ENCODE measurements around the gene BRIP1. TPM values are rescaled to one million over a fixed set of nuclear protein-coding genes. Genes with fewer than 3 reads are reported as not detected.

Gene BRIP1
- total RNA-seq, 2 donors from 2014 or later: 0.14 TPM

DNA sequence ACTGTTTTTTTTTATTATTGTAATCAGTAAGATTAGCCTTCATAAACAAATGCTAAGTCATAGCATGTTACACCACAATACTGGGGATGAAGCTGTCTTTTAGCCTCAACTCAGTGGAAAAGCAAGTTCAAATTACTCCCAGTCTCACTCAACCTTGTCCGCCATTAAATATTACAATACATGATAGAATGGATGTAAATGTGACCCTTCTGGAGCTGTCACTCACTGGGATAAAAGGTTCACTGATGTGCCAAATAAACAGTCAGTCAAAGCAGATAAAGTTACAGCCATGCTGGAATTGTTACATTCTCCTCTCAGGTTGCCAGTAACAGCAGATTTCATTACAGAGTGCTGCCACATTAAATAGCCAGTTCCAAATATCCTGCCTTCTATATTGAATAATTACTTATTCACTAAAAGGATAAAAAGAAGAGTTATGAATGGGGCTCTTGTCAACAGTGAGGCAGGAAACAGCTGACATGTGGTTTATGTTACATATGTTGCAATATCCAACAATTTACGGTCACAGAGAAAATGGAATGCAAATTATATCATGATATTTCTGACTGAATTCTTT is 53.4 kb downstream of the BRIP1 start:
- DNase-seq (ENCODE audit: low spot score) (no peak), ATAC-seq (ENCODE audit: insufficient number of reproducible peaks, low FRiP score, low read depth) (no peak)
- TF ChIP-seq, protein P1, sequence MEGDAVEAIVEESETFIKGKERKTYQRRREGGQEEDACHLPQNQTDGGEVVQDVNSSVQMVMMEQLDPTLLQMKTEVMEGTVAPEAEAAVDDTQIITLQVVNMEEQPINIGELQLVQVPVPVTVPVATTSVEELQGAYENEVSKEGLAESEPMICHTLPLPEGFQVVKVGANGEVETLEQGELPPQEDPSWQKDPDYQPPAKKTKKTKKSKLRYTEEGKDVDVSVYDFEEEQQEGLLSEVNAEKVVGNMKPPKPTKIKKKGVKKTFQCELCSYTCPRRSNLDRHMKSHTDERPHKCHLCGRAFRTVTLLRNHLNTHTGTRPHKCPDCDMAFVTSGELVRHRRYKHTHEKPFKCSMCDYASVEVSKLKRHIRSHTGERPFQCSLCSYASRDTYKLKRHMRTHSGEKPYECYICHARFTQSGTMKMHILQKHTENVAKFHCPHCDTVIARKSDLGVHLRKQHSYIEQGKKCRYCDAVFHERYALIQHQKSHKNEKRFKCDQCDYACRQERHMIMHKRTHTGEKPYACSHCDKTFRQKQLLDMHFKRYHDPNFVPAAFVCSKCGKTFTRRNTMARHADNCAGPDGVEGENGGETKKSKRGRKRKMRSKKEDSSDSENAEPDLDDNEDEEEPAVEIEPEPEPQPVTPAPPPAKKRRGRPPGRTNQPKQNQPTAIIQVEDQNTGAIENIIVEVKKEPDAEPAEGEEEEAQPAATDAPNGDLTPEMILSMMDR (IDR thresholded peaks at IDR 0.05): no peak
- no peaks in the 10 kb centered on the region for H3K9me3 ChIP-seq
- H3K36me3 ChIP-seq: no peaks in the 10 kb centered on the region
- no peak overlapping the region for H3K27ac ChIP-seq
- H3K4me3 ChIP-seq: no peak overlapping the region
- no peaks in the 10 kb centered on the region for H3K4me1 ChIP-seq (ENCODE audit: control insufficient read depth in 1 of 2, low read depth in 2 of 2)
- H3K27me3 ChIP-seq (replicated peaks; ENCODE audit: insufficient read depth): no peaks in the 10 kb centered on the region

DNA sequence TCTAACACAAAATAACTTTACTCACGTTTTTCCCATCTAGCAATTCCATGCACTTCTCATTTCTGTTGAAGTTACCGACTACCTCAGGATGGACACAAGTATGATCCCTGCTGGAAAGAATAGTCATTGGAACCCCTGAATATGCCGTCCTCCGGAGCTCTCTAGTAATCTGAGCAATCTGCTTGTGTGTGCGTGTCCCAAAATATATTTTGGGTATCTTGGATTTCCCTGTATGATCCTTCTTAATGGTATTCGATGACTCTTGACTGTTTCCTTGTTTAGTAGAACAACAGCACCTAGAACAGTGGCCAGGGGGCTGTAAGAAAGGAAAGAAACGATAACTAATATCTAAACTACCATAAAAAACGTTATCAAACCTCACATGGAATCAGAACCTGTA is 54.9 kb downstream of the BRIP1 start:
- no peaks in the 10 kb centered on the region for H3K27me3 ChIP-seq (replicated peaks; ENCODE audit: insufficient read depth)
- H3K9me3 ChIP-seq: no peaks in the 10 kb centered on the region
- no peak overlapping the region for H3K27ac ChIP-seq
- ATAC-seq (ENCODE audit: insufficient number of reproducible peaks, low FRiP score, low read depth) (no peak), DNase-seq (ENCODE audit: low spot score) (no peak)
- H3K4me3 ChIP-seq: no peak overlapping the region
- H3K36me3 ChIP-seq: no peaks in the 10 kb centered on the region
- no peaks in the 10 kb centered on the region for H3K4me1 ChIP-seq (ENCODE audit: control insufficient read depth in 1 of 2, low read depth in 2 of 2)
- TF ChIP-seq, protein P1 (IDR thresholded peaks at IDR 0.05): no peak

DNA sequence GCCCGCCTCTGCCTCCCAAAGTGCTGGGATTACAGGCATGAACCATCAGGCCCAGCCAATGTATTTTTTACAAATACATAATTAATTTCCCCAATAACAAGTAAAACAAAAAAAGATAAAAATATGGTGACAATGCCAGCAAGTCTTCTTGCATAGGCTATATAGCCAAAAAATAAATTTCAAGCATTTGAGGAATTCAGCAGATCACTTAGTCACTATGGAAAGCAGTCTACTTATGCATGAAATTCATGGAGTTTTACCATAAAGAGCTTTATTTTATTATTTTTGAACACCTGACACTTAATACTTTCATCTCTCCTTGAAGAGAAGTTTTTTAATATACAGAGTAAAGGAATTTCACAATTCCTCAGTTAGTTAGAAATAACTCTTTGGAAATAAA is 56.4 kb downstream of the BRIP1 start:
- H3K27me3 ChIP-seq (replicated peaks; ENCODE audit: insufficient read depth): no peaks in the 10 kb centered on the region
- DNase-seq (ENCODE audit: low spot score) (no peak), ATAC-seq (ENCODE audit: insufficient number of reproducible peaks, low FRiP score, low read depth) (no peak)
- TF ChIP-seq, protein P1 (IDR thresholded peaks at IDR 0.05): no peak
- H3K4me3 ChIP-seq: no peak overlapping the region
- no peak overlapping the region for H3K27ac ChIP-seq
- no peaks in the 10 kb centered on the region for H3K36me3 ChIP-seq
- H3K9me3 ChIP-seq: no peaks in the 10 kb centered on the region
- no peaks in the 10 kb centered on the region for H3K4me1 ChIP-seq (ENCODE audit: control insufficient read depth in 1 of 2, low read depth in 2 of 2)

DNA sequence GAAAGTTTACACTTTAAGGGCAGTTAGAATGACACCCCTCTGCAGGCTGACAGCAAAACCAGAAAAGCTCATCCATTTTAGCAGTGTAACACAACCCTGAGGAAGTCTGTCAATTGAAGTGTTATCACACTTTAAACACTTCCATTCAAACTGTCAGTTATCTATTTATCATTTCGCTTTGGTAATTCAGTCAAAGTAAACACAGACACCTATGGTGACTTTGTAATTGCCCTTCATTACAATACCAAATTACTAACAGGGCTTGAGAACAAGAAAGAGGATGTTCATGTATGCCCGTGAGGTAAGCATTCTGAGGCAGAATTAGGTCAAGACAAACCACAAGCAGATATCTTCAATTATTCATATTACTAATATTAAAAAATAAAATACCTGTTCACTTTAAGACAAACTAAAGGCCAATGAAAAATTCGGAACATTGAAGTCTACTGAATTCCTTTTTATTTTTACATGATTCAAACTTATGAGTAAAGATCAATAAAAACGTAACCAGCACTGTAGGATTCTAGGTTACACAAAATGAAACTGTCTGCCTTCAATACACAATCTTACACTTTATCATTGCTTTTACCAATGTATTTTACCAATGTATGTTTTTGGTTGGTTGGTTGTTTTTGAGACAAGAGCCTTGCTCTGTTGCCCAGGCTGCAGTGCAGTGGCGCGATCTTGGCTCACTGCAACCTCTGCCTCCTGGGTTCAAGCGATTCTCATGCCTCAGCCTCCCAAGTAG is 57.1 kb downstream of the BRIP1 start:
- Histone ChIP-seq H3K9me3 (no peaks in the 10 kb centered on the region), H3K27ac (no peak overlapping the region), H3K36me3 (no peaks in the 10 kb centered on the region), H3K4me1 (ENCODE audit: control insufficient read depth in 1 of 2, low read depth in 2 of 2) (no peaks in the 10 kb centered on the region), H3K27me3 (replicated peaks; ENCODE audit: insufficient read depth) (no peaks in the 10 kb centered on the region), H3K4me3 (no peak overlapping the region)
- TF ChIP-seq, protein P1 (IDR thresholded peaks at IDR 0.05): no peak
- DNase-seq (ENCODE audit: low spot score) (no peak), ATAC-seq (ENCODE audit: insufficient number of reproducible peaks, low FRiP score, low read depth) (no peak)

DNA sequence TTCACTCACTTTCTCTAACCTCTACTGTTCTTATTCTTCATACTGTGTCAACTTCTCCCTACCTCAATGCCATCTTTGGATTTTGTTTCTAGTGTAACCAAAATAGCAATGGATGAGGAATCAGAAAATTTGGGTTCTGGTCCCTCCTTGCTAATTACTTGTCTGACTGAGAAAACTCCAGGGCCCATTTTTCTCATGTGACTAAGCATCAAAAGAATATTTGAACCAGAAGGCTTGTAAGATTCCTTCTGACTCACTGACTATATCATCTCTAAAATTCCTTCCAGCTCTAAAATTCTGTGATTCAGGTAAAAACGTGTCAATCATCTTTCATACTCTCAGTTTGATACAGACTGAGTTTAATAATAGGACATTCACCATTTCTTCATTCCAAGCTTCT is 57.9 kb downstream of the BRIP1 start:
- no peaks in the 10 kb centered on the region for H3K36me3 ChIP-seq
- no peak overlapping the region for H3K4me3 ChIP-seq
- TF ChIP-seq, protein P1 (IDR thresholded peaks at IDR 0.05): no peak
- H3K9me3 ChIP-seq: no peaks in the 10 kb centered on the region
- H3K4me1 ChIP-seq (ENCODE audit: control insufficient read depth in 1 of 2, low read depth in 2 of 2): no peaks in the 10 kb centered on the region
- ATAC-seq (ENCODE audit: insufficient number of reproducible peaks, low FRiP score, low read depth): no peak
- DNase-seq (ENCODE audit: low spot score): no peak
- no peak overlapping the region for H3K27ac ChIP-seq
- no peaks in the 10 kb centered on the region for H3K27me3 ChIP-seq (replicated peaks; ENCODE audit: insufficient read depth)
